HG02973 (cell line): Measurements from ENCODE around the gene TUBB.
"Not testable (repeated sequence)": the region's sequence is repeated elsewhere in the genome, so short reads cannot be mapped to it uniquely, and the experiment has no call there.

ENCODE experiments used
- ATAC-seq: cut with Tn5 transposase; IDR thresholded peaks from one replicate; pipeline ENCODE4 v1.9.1; 2021; ENCODE audit warnings: moderate library complexity; ENCODE audit not compliant: unreplicated experiment

TUBB gene

DNA sequence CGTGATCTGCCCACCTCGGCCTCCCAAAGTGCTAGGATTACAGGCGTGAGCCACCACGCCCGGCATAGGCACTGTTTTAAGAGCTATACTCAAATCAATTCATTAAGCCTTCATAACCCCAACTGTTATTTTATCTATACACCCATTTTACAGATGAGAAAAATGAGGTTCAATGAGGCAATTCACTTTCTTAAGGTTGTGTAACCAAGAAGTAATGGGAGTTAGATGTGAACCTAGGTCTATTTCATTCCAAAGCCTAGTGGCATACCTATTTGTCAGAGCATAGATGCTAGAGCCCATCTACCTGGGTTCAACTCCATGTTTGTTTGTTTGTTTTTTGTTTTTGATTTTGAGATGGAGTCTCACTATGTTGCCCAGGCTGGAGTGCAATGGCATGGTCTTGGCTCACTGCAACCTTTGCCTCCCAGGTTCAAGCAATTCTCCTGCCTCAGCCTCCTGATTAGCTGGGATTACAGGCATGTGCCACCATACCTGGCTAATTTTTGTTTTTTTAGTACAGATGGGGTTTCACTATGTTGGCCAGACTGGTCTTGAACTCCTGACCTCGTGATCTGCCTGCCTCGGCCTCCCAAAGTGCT, 36.4 kb downstream of the TUBB start:
- not testable (repeated sequence) for ATAC-seq

DNA sequence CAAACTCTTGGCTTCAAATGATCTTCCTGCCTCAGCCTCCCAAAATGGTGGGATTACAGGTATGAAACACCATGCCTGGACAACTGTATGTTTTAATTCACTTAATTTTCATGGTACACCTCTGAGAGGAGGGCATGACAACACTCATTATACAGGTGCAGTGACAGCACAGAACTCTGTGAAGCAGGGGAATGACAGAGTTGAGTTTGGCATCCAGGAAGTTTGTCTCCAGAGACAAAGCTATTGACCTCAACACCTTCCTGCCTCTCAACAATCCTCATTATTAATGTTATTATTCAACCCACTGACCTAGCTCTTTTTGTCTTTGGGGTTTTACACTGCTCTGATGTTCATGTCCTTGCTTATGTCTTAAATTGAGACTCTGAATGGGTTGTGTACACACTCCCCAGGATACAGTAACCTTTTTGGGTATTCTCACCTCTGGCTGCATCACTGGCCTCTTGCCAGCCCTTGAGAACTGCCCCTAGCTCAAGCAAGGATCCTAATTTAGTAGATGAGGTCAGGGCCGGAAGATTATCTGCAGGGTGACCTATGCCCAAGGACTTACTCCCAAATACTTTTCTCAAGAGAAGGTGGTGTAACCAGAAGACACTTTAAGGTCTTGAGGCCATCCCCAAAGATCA, 37.2 kb downstream of the TUBB start:
- ATAC-seq: no peak

DNA sequence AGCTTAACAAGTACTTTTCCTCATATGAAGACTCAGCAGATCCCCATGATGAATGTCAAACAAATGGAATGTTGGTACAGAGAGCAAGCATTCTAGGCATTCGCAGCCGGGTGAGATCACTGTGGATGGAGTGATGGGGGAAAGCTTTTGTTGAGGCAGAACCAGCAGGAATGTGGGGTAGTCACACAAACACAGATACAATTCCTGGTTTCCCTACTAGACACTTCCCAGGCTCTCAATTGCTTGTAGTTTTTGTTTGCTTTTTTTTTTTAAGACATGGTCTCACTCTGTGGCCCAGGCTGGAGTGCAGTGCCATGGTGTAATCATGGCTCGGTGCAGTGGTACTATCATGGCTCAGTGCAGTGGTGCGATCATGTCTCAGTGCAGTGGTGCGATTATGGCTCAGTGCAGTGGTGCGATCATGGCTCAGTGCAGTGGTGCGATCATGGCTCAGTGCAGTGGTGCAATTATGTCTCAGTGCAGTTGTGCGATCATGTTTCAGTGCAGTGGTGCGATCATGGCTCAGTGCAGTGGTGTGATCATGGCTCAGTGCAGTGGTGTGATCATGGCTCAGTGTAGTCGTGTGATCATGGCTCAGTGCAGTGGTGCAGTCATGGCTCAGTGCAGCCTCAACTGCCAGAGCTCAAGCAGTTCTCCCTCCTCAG, 39.6 kb downstream of the TUBB start:
- no peak for ATAC-seq

DNA sequence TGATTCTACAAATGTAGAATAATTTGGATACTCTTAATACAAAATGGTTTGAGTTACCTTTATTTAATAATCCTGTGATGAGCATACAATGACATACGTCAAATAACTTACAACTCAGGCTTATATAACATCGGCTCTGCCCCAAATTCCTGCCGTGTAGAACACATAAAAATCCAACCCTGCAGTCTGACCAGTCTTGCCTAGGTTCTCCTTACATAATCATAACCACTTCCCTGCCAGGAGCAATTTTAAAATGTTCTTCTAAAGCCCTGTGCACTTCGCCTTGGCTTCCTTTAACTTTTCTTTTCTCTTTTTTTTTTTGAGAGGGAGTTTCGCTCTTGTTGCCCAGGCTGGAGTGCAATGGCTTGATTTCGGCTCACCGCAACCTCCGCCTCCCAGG, 40.4 kb downstream of the TUBB start:
- no peak for ATAC-seq

DNA sequence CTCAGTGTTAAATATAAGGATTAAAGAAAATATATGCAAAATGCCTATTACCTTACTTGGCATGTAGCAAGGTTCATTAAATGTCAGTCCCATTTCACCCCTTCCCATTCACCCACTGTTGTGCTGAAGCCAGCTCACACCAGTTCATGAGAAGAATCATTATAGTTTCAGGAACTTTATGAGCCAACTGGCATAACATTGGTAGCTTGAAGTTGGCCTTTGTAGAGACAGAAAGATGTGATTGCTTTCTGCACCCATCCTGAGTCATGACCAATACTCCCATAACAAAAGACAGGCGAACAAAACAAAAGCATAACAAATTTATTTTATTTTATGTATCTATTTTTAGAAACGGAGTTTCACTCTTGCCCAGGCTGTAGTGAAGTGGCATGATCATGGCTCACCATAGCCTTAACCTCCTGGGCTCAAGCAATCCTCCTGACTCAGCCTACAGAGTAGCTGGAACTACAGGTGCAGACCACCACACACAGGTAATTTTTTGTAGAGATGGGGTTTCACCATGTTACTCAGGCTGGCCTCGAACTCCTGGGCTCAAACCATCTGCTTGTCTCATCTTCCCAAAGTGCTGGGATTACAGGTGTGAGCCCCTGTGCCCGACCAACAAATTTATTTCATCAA, 41.8 kb downstream of the TUBB start:
- no peak for ATAC-seq

DNA sequence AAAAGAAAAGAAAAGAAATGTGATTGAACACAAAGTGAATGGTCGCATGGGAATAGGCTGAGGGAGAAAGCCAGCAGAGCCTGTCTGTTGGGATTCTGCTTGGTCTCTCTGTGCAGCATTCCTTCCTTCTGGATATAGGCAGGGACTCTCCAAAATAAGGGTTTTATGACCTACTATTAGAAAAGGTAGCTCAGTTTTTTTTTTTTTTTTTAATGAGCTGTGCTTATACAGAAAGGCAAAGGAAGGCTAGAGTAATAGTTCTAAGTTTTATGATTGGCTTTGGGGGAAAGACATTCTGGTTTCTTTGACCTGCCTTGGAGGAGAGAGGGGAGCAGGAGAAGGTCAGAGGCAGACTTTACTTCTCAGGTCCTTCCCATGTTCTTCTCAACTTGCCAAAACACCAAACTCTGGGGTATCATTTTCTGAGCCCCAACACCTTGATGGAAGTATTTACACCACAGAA, 43.0 kb downstream of the TUBB start:
- no peak for ATAC-seq

DNA sequence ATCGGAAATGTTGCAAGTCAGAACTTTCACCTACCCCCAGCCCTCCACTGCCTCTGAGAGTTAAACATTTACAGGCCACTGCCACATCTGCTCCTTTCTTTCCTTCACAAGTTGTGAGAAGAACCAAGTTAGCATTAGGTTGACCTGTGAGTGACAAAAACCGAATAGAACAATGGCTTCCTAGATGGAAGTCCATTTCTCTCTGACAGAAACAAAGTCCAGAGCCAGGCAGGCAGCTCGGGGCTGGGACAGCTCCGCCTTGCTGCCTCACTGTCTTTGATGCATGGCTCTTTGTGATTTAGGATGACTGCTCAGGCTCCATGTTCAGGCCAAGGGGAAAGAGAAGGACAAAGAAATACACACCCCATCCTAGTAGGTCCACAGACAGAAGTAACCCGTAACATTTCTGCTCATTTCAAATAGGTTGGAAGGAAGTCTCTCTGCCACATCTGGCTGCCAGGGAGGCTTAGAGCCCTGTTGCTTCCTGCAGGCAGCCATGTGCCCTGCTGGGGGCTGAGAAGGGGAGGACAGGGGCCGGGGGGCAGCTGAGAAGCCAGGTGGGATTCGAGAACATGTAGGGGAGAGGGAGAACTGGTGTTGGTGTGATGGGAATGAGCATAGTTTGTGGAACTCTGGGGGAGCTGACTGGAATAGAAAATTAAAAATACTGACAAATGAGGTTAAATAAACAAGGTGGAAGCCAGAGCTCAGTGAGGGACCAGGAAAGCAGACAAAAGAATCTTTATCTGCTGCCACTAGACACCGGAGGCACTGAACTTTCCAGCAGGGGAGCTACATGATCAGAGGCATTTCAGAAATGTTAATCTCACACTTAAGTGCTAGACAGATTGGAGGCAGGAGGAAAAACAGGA, 43.7 kb downstream of the TUBB start:
- ATAC-seq: no peak

DNA sequence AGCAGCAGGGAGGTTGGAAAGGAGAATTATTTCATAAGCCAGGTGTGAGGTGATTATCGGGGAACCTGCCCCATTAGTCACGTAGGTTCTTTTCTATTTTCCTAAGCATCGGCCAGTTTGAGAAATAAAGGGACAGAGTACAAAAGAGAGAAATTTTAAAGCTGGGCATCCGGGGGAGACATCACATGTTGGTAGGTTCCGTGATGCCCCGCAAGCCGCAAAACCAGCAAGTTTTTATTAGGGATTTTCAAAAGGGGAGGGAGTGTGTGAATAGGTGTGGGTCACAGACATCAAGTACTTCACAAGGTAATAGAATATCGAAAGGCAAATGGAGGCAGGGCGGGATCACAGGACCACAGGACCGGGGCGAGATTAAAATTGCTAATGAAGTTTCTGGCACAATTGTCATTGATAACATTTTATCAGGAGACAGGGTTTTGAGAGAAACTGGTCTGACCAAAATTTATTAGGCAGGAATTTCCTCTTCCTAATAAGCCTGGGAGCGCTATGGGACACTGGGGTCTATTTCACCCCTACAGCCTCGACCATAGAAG, 44.4 kb downstream of the TUBB start:
- ATAC-seq: not testable (repeated sequence)

DNA sequence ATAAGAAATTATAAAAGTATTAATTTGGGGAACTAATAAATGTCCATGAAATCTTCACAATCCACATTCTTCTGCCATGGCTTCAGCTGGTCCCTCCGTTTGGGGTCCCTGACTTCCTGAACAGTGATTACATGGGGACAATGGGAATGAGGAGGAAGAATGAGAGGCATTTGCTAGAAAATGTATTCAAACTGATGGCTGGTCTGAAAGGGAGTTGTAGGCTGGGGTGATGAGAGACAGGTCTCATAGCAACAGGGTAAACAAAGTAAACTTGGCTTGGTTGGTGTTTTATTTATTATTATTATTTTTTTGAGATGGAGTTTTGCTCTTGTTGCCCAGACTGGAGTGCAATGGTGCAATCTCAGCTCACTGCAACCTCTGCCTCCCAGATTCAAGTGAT, 45.3 kb downstream of the TUBB start:
- not testable (repeated sequence) for ATAC-seq

DNA sequence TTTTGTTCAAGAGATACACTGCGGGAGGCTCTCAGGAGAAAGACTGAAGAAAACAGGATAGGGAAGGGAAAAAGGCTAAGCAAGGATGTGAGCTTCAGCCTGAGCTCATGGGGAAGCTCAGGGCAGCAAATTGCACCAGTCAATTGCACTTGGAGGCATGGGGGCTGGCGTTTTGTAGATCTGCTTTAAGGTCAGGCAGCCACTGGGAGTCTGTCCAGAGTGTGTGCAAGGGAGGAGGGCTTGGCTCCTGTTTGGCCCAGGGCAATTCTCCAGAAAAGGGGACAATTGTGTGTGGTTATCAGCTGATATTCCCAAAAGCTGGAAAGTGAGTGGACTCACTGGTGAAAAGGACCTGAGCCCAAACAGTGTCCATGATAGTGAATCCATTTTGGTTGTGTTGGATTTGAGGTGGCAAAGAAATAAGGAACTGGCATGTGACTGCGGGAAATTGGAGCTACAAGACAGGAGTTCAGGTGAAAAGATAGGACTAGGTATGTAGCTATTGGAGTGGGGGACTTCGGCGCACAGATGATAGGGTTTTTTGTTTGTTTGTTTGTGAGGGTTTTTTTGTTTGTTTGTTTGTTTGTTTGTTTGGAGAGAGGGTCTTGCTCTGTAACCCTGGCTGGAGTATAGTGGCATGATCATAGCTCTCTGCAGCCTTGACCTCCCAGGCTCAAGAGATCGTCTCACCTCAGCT, 46.5 kb downstream of the TUBB start:
- ATAC-seq: no peak

DNA sequence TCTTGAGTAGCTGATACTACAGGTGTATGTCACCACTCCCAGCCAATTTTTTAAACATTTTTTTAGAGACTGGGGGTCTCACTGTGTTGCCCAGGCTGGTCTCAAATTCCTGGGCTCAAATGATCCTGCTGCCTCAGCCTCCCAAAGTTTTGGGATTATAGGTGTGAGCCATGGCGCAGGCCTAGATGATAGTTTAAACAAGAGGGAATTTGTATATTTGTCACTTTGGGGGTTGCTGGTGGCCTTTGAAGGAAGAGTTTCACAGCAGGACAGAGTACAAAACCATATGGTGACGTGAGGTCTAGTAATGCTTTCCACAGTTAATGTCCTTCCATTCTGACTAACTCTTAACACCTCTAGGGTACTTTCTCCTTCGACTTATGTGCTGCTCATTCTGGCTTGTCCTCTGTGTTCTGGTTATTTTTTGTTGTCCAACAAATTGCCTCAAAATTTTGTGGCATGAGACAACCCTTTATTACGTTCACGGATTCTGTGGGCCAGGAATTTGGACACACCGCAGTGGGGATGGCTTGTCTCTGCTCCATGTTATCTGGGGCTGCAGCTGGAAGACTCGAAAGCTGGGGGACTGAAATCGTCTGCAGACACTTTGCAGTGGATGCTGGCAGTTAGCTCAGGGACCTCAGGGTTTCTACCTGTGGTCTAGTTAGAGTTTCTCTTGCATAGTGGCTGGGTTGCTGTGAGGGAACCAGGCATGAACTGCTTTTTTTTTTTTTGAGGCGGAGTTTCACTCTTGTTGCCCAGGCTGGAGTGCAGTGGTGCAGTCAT, 47.2 kb downstream of the TUBB start:
- ATAC-seq: no peak

DNA sequence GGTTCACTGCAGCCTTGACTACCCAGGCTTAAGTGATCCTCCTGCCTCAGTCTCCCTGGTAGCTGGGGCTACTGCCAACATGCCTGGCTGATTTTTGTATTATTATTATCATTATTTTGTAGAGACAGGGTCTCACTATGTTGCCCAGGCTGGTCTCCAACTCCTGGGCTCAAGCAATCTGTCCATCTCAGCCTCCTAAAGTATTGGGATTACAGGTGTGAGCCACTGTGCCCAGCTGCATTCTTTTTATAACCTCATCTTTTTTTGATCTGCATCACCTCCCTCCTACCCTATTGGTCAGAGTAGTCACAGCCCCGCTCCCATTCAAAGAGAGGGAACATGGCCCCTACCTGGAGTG, 47.8 kb downstream of the TUBB start:
- ATAC-seq: no peak

DNA sequence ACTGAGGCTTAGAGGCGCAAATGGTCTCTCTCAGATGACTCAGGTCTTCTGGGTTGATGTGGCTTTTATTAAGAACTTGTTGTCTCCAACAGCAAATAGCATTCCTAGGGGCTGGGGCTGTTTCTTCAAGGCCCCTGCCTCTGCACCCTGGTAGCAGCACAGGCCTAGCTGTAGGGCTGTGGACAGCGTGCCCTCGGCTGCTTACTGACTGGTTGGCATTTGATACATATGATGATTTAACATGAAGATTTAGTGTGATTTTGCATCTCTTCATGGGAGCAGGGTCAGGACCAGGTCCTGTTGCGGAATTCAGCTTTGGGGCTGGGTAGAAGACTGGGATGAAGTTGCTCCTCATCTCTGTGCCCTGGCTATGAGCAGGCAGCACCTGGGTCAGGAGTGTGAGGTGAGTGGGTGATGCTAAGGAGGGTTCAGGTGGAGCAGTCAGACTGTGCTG, 48.5 kb downstream of the TUBB start:
- no peak for ATAC-seq

DNA sequence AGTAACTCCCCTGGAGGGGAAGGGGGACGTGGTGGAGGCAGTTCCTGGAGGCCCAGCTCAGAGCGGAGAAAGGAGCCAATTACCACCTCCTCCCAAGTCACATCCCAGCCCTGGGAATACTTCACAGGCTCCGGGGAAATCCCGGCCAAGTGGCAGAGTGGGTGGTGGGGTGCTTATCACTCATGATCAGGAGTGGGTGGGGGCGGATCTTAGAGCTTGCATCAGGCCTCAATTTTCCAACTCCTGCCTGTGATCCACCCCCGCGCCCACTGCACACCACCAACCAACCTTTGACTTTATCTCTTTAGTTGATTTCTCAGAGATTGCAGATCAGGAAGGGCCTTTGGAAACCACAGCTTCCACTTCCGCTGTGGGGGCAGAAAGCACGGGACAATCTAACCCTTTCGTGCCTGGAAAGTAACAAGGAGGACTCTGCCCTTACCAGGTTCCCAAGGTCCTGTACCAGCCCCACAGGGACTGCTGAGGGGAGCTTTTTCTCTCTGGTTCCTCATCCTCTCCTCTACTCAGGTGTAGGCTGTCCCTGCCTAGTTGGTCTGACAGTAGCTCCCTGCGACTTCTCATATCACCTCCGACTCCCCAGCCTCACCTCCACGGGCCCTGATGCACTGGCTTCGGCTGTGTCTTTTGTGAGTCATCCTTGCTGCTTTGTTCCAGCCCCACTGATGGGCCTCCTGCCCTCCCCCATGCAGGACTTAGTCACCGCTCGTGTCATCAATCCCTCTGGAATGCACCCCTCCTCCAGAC, 49.1 kb downstream of the TUBB start:
- ATAC-seq: no peak

DNA sequence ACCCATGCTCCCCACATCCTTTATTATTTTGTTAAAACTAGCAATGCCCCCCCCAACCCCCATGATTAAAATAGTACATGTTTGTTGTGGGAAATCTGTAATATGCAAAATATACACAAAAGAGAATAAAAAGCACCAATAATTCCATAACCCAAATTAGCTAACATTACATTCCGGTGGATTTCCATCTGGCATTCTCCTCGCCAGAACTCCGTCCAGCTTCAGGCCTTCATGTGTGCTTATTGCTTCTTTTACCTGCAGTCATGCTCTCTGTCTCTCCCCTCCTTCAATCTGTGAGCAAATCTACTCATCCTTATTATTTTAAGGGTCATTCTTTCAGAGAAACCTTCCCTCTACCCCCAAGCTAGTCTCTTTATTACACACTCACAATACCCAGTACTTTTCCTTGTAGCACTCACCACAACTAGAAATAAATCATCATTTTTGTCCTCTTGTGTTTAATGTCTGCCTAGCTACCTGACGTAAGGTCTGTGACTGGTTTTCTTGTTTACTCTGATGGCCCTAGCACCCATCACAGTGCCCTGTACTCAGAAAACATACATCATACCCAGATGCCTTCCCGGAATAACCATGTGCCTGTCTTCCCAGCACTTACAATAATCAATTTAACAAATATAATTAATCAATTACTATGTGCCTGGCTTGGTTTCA, 49.8 kb downstream of the TUBB start:
- no peak for ATAC-seq

DNA sequence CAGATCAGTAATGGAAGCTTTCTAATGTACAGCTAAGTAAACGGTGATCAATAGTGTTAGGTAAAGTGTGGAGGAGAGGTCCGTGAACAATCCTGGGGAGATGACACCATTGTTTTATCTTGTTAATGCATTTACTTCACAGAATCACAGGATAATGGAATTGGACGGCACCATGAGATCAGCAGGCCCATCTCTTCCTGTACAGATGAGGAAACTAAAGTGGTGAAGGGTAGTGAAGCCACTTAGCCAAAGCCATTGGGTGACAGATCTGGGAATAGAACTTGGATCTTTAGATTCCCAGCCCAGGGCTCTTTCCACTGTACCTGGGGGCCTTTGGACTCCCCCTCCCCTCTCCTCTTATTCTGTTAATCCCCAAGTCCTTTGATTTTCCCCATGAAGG, 50.4 kb downstream of the TUBB start:
- ATAC-seq: no peak

DNA sequence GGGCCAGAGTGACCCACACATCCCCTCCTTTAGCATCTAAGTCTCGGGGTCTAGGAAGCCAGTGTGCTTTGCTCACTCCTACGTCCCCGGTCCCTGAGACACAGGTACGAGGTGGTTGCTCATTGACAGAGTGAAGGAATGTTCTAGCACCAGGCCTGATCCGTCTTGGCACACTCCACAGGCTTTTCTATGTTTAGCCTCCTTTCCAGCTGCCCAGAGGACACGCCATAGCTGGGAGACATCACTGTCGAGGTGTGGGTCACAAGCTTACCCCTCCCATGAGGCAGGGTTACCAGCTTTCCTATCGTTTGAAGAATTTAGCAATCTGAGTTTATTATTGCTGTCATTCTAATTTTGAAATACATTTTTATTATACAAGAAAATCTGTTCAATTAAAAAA, 54.5 kb downstream of the TUBB start:
- no peak for ATAC-seq
